B cell (primary cell): Measurements from ENCODE around the gene HNF1B. TPM values are rescaled to one million over a fixed set of nuclear protein-coding genes. Genes with fewer than 3 reads are reported as not detected.

Source experiments
- ATAC-seq: fragments of 200-7000 bp; cut with Tn5 transposase; one replicate; pipeline ENCODE4 v1.10.0; 2021; ENCODE audit warnings: low read depth, mild to moderate bottlenecking, moderate number of reproducible peaks, moderate library complexity
- CTCF ChIA-PET: fragments of 350-600 bp; sonication (Branson Sonifier 250); formaldehyde crosslinking; loops from one replicate; lab custom pipeline; 2021; ENCODE audit warnings: antibody characterized with exemption, inconsistent platforms; lab: Charles Lee
- POLR2A ChIA-PET: fragments of 350-600 bp; sonication (Branson Sonifier 250); formaldehyde crosslinking; loops from one replicate; lab custom pipeline; 2021; ENCODE audit warnings: antibody characterized with exemption; lab: Charles Lee
- DNase-seq: peaks from one replicate; pipeline ENCODE4 v3.0.0; 2013
- H2AFZ ChIP-seq: 2 replicates; pipeline ENCODE4 v1.6.1; 2012; ENCODE audit warnings: mild to moderate bottlenecking, low read depth, low read length; ENCODE audit not compliant: insufficient read depth, poor library complexity, severe bottlenecking
- H3K27ac ChIP-seq, 2 donors: 1 replicate in 1 of 2; 2 replicates in 1 of 2; pipeline ENCODE4 v1.5.1; 2012 to 2013; ENCODE audit warnings: low read length in 2 of 2, mild to moderate bottlenecking in 2 of 2, moderate library complexity in 1 of 2
- H3K27me3 ChIP-seq, 4 experiments: fragments of 200-600 bp in 1 of 4; sonication (generic) in 1 of 4; replicated peaks in 1 of 4; 1 replicate in 2 of 4; 2 replicates in 2 of 4; pipeline versions ENCODE4 v1.6.1 to v1.7.0; 2013 to 2016; ENCODE audit warnings: low read length in 3 of 4, mild to moderate bottlenecking in 2 of 4, mixed read lengths in 1 of 4, moderate library complexity in 1 of 4; ENCODE audit not compliant: insufficient read depth in 4 of 4, control insufficient read depth in 3 of 4; ENCODE audit errors: control extremely low read depth in 1 of 4
- H3K36me3 ChIP-seq, 2 experiments: replicated peaks in 1 of 2; 1 replicate in 1 of 2; 2 replicates in 1 of 2; pipeline versions ENCODE4 v1.6.1 to v1.7.1; 2013; ENCODE audit warnings: low read length in 1 of 2; ENCODE audit not compliant: insufficient read depth in 2 of 2, control insufficient read depth in 1 of 2; ENCODE audit errors: control extremely low read depth in 1 of 2, extremely low read depth in 1 of 2
- H3K4me1 ChIP-seq, 2 donors: fragments of 200-600 bp in 1 of 2; sonication (generic) in 1 of 2; 1 replicate in 1 of 2; 2 replicates in 1 of 2; pipeline versions ENCODE4 v1.5.1 to v1.6.1; 2013 to 2017; ENCODE audit warnings: low read length in 2 of 2; ENCODE audit not compliant: control insufficient read depth in 2 of 2, insufficient read depth in 2 of 2
- H3K4me2 ChIP-seq: replicated peaks from 2 replicates; pipeline ENCODE3; 2012; ENCODE audit warnings: mild to moderate bottlenecking, low read depth, low read length; ENCODE audit not compliant: poor library complexity, severe bottlenecking
- H3K4me3 ChIP-seq, 5 experiments: fragments of 200-600 bp in 1 of 5; sonication (generic) in 1 of 5; 1 replicate in 3 of 5; 2 replicates in 2 of 5; pipeline versions ENCODE4 v1.5.1 to v1.7.0; 2011 to 2016; ENCODE audit warnings: low read length in 4 of 5, mild to moderate bottlenecking in 4 of 5, low read depth in 2 of 5, control low read depth in 1 of 5, moderate library complexity in 1 of 5; ENCODE audit not compliant: insufficient read depth in 1 of 5; ENCODE audit errors: control extremely low read depth in 1 of 5, extremely low read depth in 1 of 5
- H3K79me2 ChIP-seq: fragments of 200-600 bp; sonication (generic); one replicate; pipeline ENCODE4 v1.6.0; 2016; ENCODE audit warnings: low read length; ENCODE audit not compliant: control insufficient read depth, insufficient read depth
- H3K9ac ChIP-seq: fragments of 200-600 bp; sonication (generic); 2 replicates; pipeline ENCODE4 v1.6.1; 2017; ENCODE audit warnings: mild to moderate bottlenecking, low read length, moderate library complexity
- H3K9me3 ChIP-seq, 3 donors: one replicate each; pipeline versions ENCODE4 v1.6.1 to v1.7.1; 2013; ENCODE audit warnings: low read length in 2 of 3; ENCODE audit not compliant: control insufficient read depth in 2 of 3, insufficient read depth in 1 of 3; ENCODE audit errors: control extremely low read depth in 1 of 3
- H4K20me1 ChIP-seq: 2 replicates; pipeline ENCODE4 v1.6.0; 2012; ENCODE audit warnings: mild to moderate bottlenecking, low read length; ENCODE audit not compliant: insufficient read depth, control insufficient read depth, poor library complexity, severe bottlenecking
- H3K27ac Mint-ChIP-seq: one replicate; pipeline ENCODE4 v1.8.0; 2021; ENCODE audit warnings: mixed read lengths
- H3K27me3 Mint-ChIP-seq: one replicate; pipeline ENCODE4 v1.8.0; 2021; ENCODE audit warnings: mixed read lengths
- H3K4me1 Mint-ChIP-seq: one replicate; pipeline ENCODE4 v1.8.0; 2021; ENCODE audit warnings: mixed read lengths
- H3K4me3 Mint-ChIP-seq: one replicate; pipeline ENCODE4 v1.8.0; 2021; ENCODE audit warnings: mixed read lengths
- H3K9me3 Mint-ChIP-seq: one replicate; pipeline ENCODE4 v1.8.0; 2022; ENCODE audit warnings: mixed read lengths; ENCODE audit not compliant: insufficient read depth
- EZH2 ChIP-seq: IDR thresholded peaks from 2 replicates; pipeline ENCODE4 v1.6.1; 2012; ENCODE audit warnings: borderline replicate concordance, low read depth, mild to moderate bottlenecking, moderate library complexity, low read length; ENCODE audit not compliant: insufficient read depth, poor library complexity, severe bottlenecking
- WGBS: methylation state at CpG from one replicate; pipeline ENCODE4 v1.1.5; 2013; ENCODE audit warnings: missing lambda C conversion rate; ENCODE audit not compliant: insufficient coverage; 5-methylcytosine and 5-hydroxymethylcytosine counted together
- intact Hi-C: fragments of 100-400 bp; cut with micrococcal nuclease; formaldehyde crosslinking; loops from one replicate; pipeline ENCODE4 v1.10.0; 2022
- polyA plus RNA-seq: library from polyadenylated mRNA; depleted of rRNA; stranded (reverse); fragments of >200 nt; gene quantifications from 2 replicates; pipeline ENCODE4 v1.2.3, GENCODE V29; 2012
- total RNA-seq, 2 donors: library from RNA; stranded (reverse); fragments of 120-200 nt in 1 of 2; gene quantifications; 1 replicate in 1 of 2; 2 replicates in 1 of 2; pipeline versions ENCODE4 v1.2.3 to v1.2.4, GENCODE V29; 2013 to 2022
- TF ChIP-seq, protein P1 (sequence below): fragments of 200-600 bp; IDR thresholded peaks from one replicate; pipeline ENCODE4 v1.8.0; 2022; ENCODE audit warnings: antibody characterized with exemption, mild to moderate bottlenecking

HNF1B gene
- total and polyA plus RNA-seq, 2 donors (not counting 1 experiment from before 2014, with no cell fraction given): 1.5 TPM; not detected in 1

DNA sequence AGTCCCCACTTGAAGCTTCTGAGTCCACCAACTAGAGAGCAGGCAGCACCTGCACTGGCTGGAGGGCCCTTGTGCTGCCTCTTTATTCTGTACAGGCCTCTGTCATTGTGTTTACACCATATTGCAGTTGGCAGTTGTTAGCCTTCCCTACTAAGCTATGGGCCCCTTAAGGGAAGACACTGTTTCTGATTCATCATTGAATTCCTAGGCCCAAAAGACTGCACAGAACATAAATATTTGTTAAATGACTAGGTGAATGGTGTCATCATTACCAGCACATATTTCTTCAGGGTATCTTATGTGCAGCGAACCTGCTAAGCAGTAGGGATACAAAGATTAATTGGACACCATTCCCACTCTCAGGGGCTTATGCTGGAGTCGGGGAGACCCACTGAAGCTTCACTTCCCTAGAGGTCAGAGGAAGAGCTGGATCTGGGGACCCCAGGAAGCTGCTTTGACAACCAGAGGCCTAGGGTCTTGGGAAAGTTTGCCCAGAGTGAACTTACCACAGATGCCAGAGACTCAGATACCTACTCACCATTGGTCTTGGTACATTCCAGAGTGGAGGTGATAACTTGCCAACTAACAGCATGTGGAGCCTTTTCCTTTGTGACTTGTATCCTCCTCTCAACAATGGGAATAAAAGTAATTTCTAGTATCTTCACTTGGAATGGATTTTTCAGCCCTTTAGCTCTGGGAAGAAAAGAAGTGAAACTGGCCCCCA, 72.9 kb downstream of the HNF1B start:
- no peak overlapping the region for H3K9ac ChIP-seq
- intact Hi-C loops: no loop called here
- H3K4me3 Mint-ChIP-seq: no peak overlapping the region

More for the DNA sequence above, 72.9 kb downstream of the HNF1B start:
- WGBS: 80% methylated on average over 1 of the region's 2 CpGs
- ChIA-PET CTCF (interaction anchor here (0.7 to 1.1 kb wide), 5 partner anchors 9 to 264 kb away, joined by 3 read pairs; no protein-coding TSS in a partner anchor), POLR2A (no interaction called here)
- H3K9me3 ChIP-seq: no peaks in the 10 kb centered on the region
- H2AFZ ChIP-seq: no peak overlapping the region
- no peak overlapping the region for H3K4me2 ChIP-seq
- Mint-ChIP-seq H3K27ac (no peak overlapping the region), H3K9me3 (no peaks in the 10 kb centered on the region), H3K4me1 (no peaks in the 10 kb centered on the region), H3K27me3 (peaks cover 18% of the 10 kb centered on the region)
- no peaks in the 10 kb centered on the region for H4K20me1 ChIP-seq
- H3K79me2 ChIP-seq: no peaks in the 10 kb centered on the region
- H3K27me3 ChIP-seq: peaks cover 0 to 1% (median 0%) of the 10 kb centered on the region in 4 experiments
- no peaks in the 10 kb centered on the region for H3K36me3 ChIP-seq
- DNase-seq: no peak
- no peak overlapping the region for H3K27ac ChIP-seq
- no peak overlapping the region for H3K4me3 ChIP-seq
- ATAC-seq: no peak
- no peak for TF ChIP-seq EZH2
- TF ChIP-seq, protein P1, sequence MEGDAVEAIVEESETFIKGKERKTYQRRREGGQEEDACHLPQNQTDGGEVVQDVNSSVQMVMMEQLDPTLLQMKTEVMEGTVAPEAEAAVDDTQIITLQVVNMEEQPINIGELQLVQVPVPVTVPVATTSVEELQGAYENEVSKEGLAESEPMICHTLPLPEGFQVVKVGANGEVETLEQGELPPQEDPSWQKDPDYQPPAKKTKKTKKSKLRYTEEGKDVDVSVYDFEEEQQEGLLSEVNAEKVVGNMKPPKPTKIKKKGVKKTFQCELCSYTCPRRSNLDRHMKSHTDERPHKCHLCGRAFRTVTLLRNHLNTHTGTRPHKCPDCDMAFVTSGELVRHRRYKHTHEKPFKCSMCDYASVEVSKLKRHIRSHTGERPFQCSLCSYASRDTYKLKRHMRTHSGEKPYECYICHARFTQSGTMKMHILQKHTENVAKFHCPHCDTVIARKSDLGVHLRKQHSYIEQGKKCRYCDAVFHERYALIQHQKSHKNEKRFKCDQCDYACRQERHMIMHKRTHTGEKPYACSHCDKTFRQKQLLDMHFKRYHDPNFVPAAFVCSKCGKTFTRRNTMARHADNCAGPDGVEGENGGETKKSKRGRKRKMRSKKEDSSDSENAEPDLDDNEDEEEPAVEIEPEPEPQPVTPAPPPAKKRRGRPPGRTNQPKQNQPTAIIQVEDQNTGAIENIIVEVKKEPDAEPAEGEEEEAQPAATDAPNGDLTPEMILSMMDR: no peak
- no peaks in the 10 kb centered on the region for H3K4me1 ChIP-seq
